Endodermal cell (in vitro differentiated cells): Measurements from ENCODE around the gene TPM4. TPM values are rescaled to one million over a fixed set of nuclear protein-coding genes. Genes with fewer than 3 reads are reported as not detected.
A peak's percentile ranks its signal among the peaks of the same experiment; 100 is the strongest.

Source experiments
- DNase-seq: peaks from one replicate; pipeline ENCODE4 v3.0.0-alpha.2; 2017
- H3K27ac ChIP-seq: 2 replicates; pipeline ENCODE4 v1.5.1; 2013; ENCODE audit warnings: mild to moderate bottlenecking, low read depth, low read length, moderate library complexity
- H3K27me3 ChIP-seq: 2 replicates; pipeline ENCODE4 v1.6.1; 2013; ENCODE audit warnings: mild to moderate bottlenecking, low read length, moderate library complexity; ENCODE audit not compliant: insufficient read depth, control insufficient read depth, poor library complexity, severe bottlenecking
- H3K36me3 ChIP-seq: 2 replicates; pipeline ENCODE4 v1.7.0; 2013; ENCODE audit warnings: mild to moderate bottlenecking, low read length, moderate library complexity; ENCODE audit not compliant: control insufficient read depth, insufficient read depth
- H3K4me1 ChIP-seq: one replicate; pipeline ENCODE4 v1.7.0; 2013; ENCODE audit warnings: low read length; ENCODE audit not compliant: control insufficient read depth, insufficient read depth
- H3K4me3 ChIP-seq: 2 replicates; pipeline ENCODE4 v1.5.1; 2013; ENCODE audit warnings: mild to moderate bottlenecking, low read length, moderate library complexity
- H3K9ac ChIP-seq: 2 replicates; pipeline ENCODE4 v1.6.1; 2013; ENCODE audit warnings: mild to moderate bottlenecking, low read length, moderate library complexity; ENCODE audit not compliant: poor library complexity, severe bottlenecking; ENCODE audit errors: extremely low read depth
- H3K9me3 ChIP-seq: 2 replicates; pipeline ENCODE4 v1.6.1; 2013; ENCODE audit warnings: mild to moderate bottlenecking, low read length, moderate library complexity; ENCODE audit not compliant: control insufficient read depth
- H3K27ac Mint-ChIP-seq: 2 replicates; pipeline ENCODE4 v1.8.0; 2020; ENCODE audit warnings: mixed read lengths
- H3K27me3 Mint-ChIP-seq: 2 replicates; pipeline ENCODE4 v1.8.0; 2021; ENCODE audit warnings: mild to moderate bottlenecking, mixed read lengths; ENCODE audit not compliant: insufficient read depth
- H3K36me3 Mint-ChIP-seq: 2 replicates; pipeline ENCODE4 v1.8.0; 2020; ENCODE audit warnings: low read depth, mixed read lengths
- H3K4me1 Mint-ChIP-seq: 2 replicates; pipeline ENCODE4 v1.8.0; 2020; ENCODE audit warnings: mixed read lengths
- H3K4me3 Mint-ChIP-seq: 2 replicates; pipeline ENCODE4 v1.8.0; 2020; ENCODE audit warnings: mild to moderate bottlenecking, moderate library complexity, mixed read lengths
- H3K9me3 Mint-ChIP-seq: 2 replicates; pipeline ENCODE4 v1.8.0; 2020; ENCODE audit warnings: mild to moderate bottlenecking, mixed read lengths
- WGBS, 2 experiments: methylation state at CpG; one replicate each; pipeline versions ENCODE4 v1.1.5 to v1.1.7; 2013; ENCODE audit warnings: missing lambda C conversion rate in 2 of 2, mixed read lengths in 1 of 2; ENCODE audit not compliant: insufficient coverage in 1 of 2, insufficient read length in 1 of 2; 5-methylcytosine and 5-hydroxymethylcytosine counted together
- total RNA-seq, 2 donors: library from RNA; stranded (reverse); fragmentation: NEBNext Ultra II Directional in 1 of 2; extraction: Animal tissue kit (Norgen Biotek cat#: 25700) in 1 of 2; gene quantifications; 2 replicates in 1 of 2; 3 replicates in 1 of 2; pipeline ENCODE4 v1.2.1, GENCODE V29; 2021
- TF ChIP-seq, protein P1 (sequence below): fragments of 200-600 bp; sonication (generic); conservative IDR thresholded peaks from 2 replicates; pipeline ENCODE4 v1.5.0; 2021; ENCODE audit warnings: antibody characterized with exemption, mild to moderate bottlenecking

TPM4 gene
- total RNA-seq, 2 donors from 2014 or later = 387 to 437 TPM

DNA sequence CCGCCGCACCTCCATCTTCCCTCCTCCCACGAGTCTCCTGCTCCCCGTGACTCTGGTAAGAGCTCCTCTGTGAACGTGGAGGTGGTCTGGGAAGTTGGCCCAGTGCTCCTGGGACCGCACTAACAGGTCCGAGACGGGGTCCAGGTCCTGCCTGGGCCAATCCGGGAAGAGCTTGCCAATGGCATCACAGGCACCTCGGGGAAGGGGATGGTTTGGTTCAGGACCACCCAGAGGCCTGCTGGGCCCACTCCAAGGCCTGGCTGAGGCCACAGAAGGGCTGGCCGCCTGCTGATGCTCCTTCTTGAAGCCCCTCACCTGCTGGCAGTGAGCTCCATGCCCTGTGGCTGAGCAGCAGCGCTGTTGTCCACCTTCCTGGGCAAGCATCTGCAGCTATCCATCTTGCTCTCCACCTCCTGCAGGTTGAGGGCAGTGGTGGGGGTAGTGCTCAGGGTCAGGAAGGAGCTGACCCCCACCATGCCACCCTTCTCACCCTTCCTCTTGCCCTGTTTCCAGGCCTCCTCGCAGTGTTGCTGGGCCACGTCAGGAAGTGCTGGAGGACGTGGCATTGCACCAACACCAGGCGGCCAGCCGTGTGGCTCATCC is 41.2 kb upstream of the TPM4 start:
- H3K36me3 Mint-ChIP-seq = no peaks in the 10 kb centered on the region
- WGBS, 2 experiments = 76 to 89% methylated on average over 13 to 17 of the region's 17 CpGs

DNA sequence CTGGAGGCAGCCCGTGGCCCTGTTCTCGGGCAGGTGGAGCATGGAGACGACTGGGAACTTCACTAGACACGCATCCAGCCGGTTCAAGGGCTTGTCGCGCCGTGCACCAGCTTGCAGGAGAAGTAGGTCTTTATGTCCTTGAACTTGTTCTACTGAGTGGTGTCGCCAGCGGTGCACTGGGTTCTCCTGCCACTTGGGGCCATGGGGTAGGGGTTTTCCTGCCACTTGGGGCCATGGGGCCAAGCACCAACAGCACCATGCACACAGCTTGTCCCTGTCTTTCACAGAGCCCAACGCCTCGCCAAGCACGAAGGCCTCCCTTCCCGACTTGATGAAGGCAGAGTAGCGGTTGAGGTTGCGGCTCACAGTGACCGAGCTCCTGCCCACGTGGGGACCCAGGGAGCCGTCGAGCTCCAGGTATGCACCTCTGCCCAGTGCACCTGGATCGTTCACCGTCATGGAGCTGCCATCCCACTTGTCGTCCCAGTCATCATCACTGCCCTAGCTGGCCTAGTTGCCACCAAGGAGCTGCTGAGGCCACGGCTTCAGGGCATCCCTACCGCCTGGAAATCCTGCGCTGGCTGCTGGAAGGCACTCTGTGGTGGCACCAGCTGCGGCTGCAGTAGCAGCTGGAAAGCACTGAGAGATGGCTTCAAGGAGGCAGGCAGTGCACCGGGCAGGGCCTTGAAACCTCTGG is 40.5 kb upstream of the TPM4 start:
- no peak overlapping the region for H3K27ac Mint-ChIP-seq
- peaks cover 57% of the 10 kb centered on the region for H3K9me3 Mint-ChIP-seq
- no peaks in the 10 kb centered on the region for H3K27me3 Mint-ChIP-seq
- 80 to 86% methylated on average over 15 to 28 of the region's 28 CpGs for WGBS, 2 experiments
- H3K4me3 Mint-ChIP-seq = no peak overlapping the region
- H3K27ac ChIP-seq = no peak overlapping the region
- H3K36me3 ChIP-seq = no peaks in the 10 kb centered on the region
- TF ChIP-seq, protein P1, sequence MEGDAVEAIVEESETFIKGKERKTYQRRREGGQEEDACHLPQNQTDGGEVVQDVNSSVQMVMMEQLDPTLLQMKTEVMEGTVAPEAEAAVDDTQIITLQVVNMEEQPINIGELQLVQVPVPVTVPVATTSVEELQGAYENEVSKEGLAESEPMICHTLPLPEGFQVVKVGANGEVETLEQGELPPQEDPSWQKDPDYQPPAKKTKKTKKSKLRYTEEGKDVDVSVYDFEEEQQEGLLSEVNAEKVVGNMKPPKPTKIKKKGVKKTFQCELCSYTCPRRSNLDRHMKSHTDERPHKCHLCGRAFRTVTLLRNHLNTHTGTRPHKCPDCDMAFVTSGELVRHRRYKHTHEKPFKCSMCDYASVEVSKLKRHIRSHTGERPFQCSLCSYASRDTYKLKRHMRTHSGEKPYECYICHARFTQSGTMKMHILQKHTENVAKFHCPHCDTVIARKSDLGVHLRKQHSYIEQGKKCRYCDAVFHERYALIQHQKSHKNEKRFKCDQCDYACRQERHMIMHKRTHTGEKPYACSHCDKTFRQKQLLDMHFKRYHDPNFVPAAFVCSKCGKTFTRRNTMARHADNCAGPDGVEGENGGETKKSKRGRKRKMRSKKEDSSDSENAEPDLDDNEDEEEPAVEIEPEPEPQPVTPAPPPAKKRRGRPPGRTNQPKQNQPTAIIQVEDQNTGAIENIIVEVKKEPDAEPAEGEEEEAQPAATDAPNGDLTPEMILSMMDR = no peak
- H3K4me3 ChIP-seq = no peak overlapping the region
- no peak overlapping the region for H3K9ac ChIP-seq
- H3K4me1 Mint-ChIP-seq = no peaks in the 10 kb centered on the region
- H3K4me1 ChIP-seq = no peaks in the 10 kb centered on the region
- no peaks in the 10 kb centered on the region for H3K36me3 Mint-ChIP-seq
- peak; percentile 34 for DNase-seq
- no peaks in the 10 kb centered on the region for H3K9me3 ChIP-seq
- no peaks in the 10 kb centered on the region for H3K27me3 ChIP-seq

More for the DNA sequence above, 41.2 kb upstream of the TPM4 start:
- Histone ChIP-seq H3K36me3 (no peaks in the 10 kb centered on the region), H3K27ac (no peak overlapping the region), H3K4me3 (no peak overlapping the region), H3K27me3 (no peaks in the 10 kb centered on the region), H3K4me1 (no peaks in the 10 kb centered on the region), H3K9me3 (no peaks in the 10 kb centered on the region), H3K9ac (no peak overlapping the region)
- Mint-ChIP-seq H3K4me3 (no peak overlapping the region), H3K27ac (no peak overlapping the region), H3K27me3 (no peaks in the 10 kb centered on the region), H3K4me1 (no peaks in the 10 kb centered on the region), H3K9me3 (peaks cover 62% of the 10 kb centered on the region)
- TF ChIP-seq, protein P1 = no peak
- DNase-seq = no peak

DNA sequence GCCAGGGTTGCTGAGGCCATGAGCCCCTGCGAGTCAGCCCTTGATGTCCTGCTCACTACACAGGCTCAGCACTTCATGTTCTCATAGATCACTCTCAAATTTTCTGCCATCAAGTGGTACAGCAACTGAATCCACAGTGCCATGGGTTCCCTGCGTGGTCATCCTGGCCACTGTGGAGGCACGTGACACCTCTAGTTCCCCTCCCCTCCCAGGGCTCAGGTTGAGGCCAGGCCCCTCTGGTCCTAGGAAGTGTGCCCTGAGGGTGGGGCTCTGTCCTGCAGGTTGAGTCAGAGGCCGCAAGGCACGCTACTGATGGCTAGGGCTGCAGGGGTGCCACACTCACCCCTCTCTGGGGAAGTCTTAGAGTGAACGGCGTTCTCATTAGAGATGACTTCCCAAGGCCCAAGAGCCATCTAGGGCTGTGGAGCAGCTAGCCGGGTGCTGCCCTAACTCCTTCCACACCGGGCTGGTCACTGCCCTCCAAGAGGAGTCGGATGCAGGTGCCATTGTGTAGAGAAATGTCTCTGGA is 39.8 kb upstream of the TPM4 start:
- DNase-seq = no peak
- Histone ChIP-seq H3K4me3 (no peak overlapping the region), H3K36me3 (no peaks in the 10 kb centered on the region), H3K4me1 (no peaks in the 10 kb centered on the region), H3K27me3 (no peaks in the 10 kb centered on the region), H3K9me3 (no peaks in the 10 kb centered on the region), H3K27ac (no peak overlapping the region), H3K9ac (no peak overlapping the region)
- Mint-ChIP-seq H3K27ac (no peak overlapping the region), H3K36me3 (no peaks in the 10 kb centered on the region), H3K4me1 (no peaks in the 10 kb centered on the region), H3K4me3 (no peak overlapping the region), H3K9me3 (peaks cover 51% of the 10 kb centered on the region), H3K27me3 (no peaks in the 10 kb centered on the region)
- TF ChIP-seq, protein P1 = no peak
- WGBS, 2 experiments = 77 to 87% methylated on average over 9 to 10 of the region's 10 CpGs
